ENCODE data around the gene PCF11. TPM values are rescaled to one million over a fixed set of nuclear protein-coding genes. Genes with fewer than 3 reads are reported as not detected.
"Not testable (repeated sequence)": the region's sequence is repeated elsewhere in the genome, so short reads cannot be mapped to it uniquely, and the experiment has no call there.

PCF11 gene
- total RNA-seq, 2 donors from 2014 or later = 39.2 to 46.0 TPM

- intact Hi-C loops (cut with DNase I) = loop anchor here (10.0 kb wide), 1 partner anchor 120 kb away; the partner anchor contains the start of gene RAB30
- H3K27ac ChIP-seq = peak overlapping the region; percentile 89
- H3K36me3 ChIP-seq = no peaks in the 10 kb centered on the region
- peak overlapping the region; percentile 67 for H3K4me3 ChIP-seq
- TF ChIP-seq CTCF (IDR thresholded peaks at IDR 0.05) = no peak
- H3K9ac ChIP-seq (ENCODE audit: low read depth in 2 of 2, low read length in 2 of 2) = peak overlapping the region; percentile 84 to 95
- H3K9me3 ChIP-seq = no peaks in the 10 kb centered on the region
- H3K27me3 ChIP-seq = no peaks in the 10 kb centered on the region
- no peak for DNase-seq
- no peaks in the 10 kb centered on the region for H3K4me1 ChIP-seq
Measured at GRCh38 chr11:83195143-83195466, 38.2 kb downstream of the PCF11 start.

GRCh38 chr11:83195649-83196048, 38.7 kb downstream of the PCF11 start:
- Histone ChIP-seq H3K27ac (no peak overlapping the region), H3K4me1 (no peaks in the 10 kb centered on the region), H3K27me3 (no peaks in the 10 kb centered on the region), H3K4me3 (no peak overlapping the region), H3K36me3 (no peaks in the 10 kb centered on the region), H3K9ac (ENCODE audit: low read depth in 2 of 2, low read length in 2 of 2) (no peak overlapping the region), H3K9me3 (no peaks in the 10 kb centered on the region)
- no peak for TF ChIP-seq CTCF (IDR thresholded peaks at IDR 0.05)
- no peak for DNase-seq
- intact Hi-C loops (cut with DNase I) = loop anchor here (10.0 kb wide), 1 partner anchor 121 kb away; the partner anchor contains the start of gene RAB30

GRCh38 chr11:83200035-83200434, 43.1 kb downstream of the PCF11 start:
- no peaks in the 10 kb centered on the region for H3K36me3 ChIP-seq
- no peak for TF ChIP-seq CTCF (IDR thresholded peaks at IDR 0.05)
- intact Hi-C loops (cut with DNase I) = no loop called here
- H3K9me3 ChIP-seq = no peaks in the 10 kb centered on the region
- no peaks in the 10 kb centered on the region for H3K4me1 ChIP-seq
- no peaks in the 10 kb centered on the region for H3K27me3 ChIP-seq
- no peak overlapping the region for H3K9ac ChIP-seq (ENCODE audit: low read depth in 2 of 2, low read length in 2 of 2)
- no peak overlapping the region for H3K4me3 ChIP-seq
- no peak for DNase-seq
- no peak overlapping the region for H3K27ac ChIP-seq

- Histone ChIP-seq H3K36me3 (no peaks in the 10 kb centered on the region), H3K27ac (no peak overlapping the region), H3K9ac (ENCODE audit: low read depth in 2 of 2, low read length in 2 of 2) (no peak overlapping the region), H3K4me1 (no peaks in the 10 kb centered on the region), H3K9me3 (no peaks in the 10 kb centered on the region), H3K27me3 (no peaks in the 10 kb centered on the region), H3K4me3 (no peak overlapping the region)
- no peak for DNase-seq
- intact Hi-C loops (cut with DNase I) = no loop called here
- TF ChIP-seq CTCF (IDR thresholded peaks at IDR 0.05) = no peak
Measured at GRCh38 chr11:83205608-83206185, 48.8 kb downstream of the PCF11 start.

GRCh38 chr11:83206221-83206620, 49.3 kb downstream of the PCF11 start:
- Histone ChIP-seq H3K4me1 (no peaks in the 10 kb centered on the region), H3K9ac (ENCODE audit: low read depth in 2 of 2, low read length in 2 of 2) (no peak overlapping the region), H3K36me3 (no peaks in the 10 kb centered on the region), H3K27ac (no peak overlapping the region), H3K4me3 (no peak overlapping the region), H3K9me3 (no peaks in the 10 kb centered on the region), H3K27me3 (no peaks in the 10 kb centered on the region)
- DNase-seq = no peak
- intact Hi-C loops (cut with DNase I) = no loop called here
- no peak for TF ChIP-seq CTCF (IDR thresholded peaks at IDR 0.05)

GRCh38 chr11:83206771-83207382, 49.9 kb downstream of the PCF11 start:
- DNase-seq; H3K27ac ChIP-seq; H3K4me3 ChIP-seq; H3K36me3 ChIP-seq; intact Hi-C loops (cut with DNase I); H3K9ac ChIP-seq (ENCODE audit: low read depth in 2 of 2, low read length in 2 of 2); H3K27me3 ChIP-seq; H3K4me1 ChIP-seq; H3K9me3 ChIP-seq: not testable (repeated sequence)
